Spleen (tissue), 11 donors: ENCODE data around the gene CHD1. TPM values are rescaled to one million over a fixed set of nuclear protein-coding genes. Genes with fewer than 3 reads are reported as not detected.

Experiments
- DNase-seq: peaks from one replicate; pipeline ENCODE4 v3.0.0-alpha.2; 2020
- H3K27ac ChIP-seq, 8 donors: fragments of 200-600 bp; sonication (generic) in 7 of 8; 1 replicate in 4 of 8; 2 replicates in 4 of 8; pipeline versions ENCODE4 v1.5.0 to v1.8.0; 2016 to 2021; ENCODE audit warnings: inconsistent platforms in 4 of 8, mild to moderate bottlenecking in 4 of 8, moderate library complexity in 1 of 8
- H3K27me3 ChIP-seq, 7 donors: fragments of 200-600 bp; sonication (generic) in 6 of 7; replicated peaks in 1 of 7; 1 replicate in 4 of 7; 2 replicates in 3 of 7; pipeline versions ENCODE4 v1.5.0 to v1.8.0; 2016 to 2021; ENCODE audit warnings: inconsistent platforms in 3 of 7, mild to moderate bottlenecking in 1 of 7
- H3K36me3 ChIP-seq, 6 donors: fragments of 200-600 bp; sonication (generic) in 5 of 6; 1 replicate in 4 of 6; 2 replicates in 2 of 6; pipeline versions ENCODE4 v1.5.0 to v1.8.0; 2016 to 2021; ENCODE audit warnings: inconsistent platforms in 2 of 6
- H3K4me1 ChIP-seq, 6 donors: fragments of 200-600 bp; sonication (generic) in 5 of 6; 1 replicate in 3 of 6; 2 replicates in 3 of 6; pipeline versions ENCODE4 v1.5.0 to v1.8.0; 2016 to 2021; ENCODE audit warnings: inconsistent platforms in 3 of 6
- H3K4me3 ChIP-seq, 8 donors: fragments of 200-600 bp; sonication (generic) in 7 of 8; 1 replicate in 4 of 8; 2 replicates in 4 of 8; pipeline versions ENCODE4 v1.5.0 to v1.8.0; 2016 to 2021; ENCODE audit warnings: inconsistent platforms in 4 of 8, mild to moderate bottlenecking in 4 of 8, moderate library complexity in 2 of 8
- H3K9me3 ChIP-seq, 8 donors: fragments of 200-600 bp; sonication (generic) in 7 of 8; 1 replicate in 4 of 8; 2 replicates in 4 of 8; pipeline versions ENCODE4 v1.5.0 to v1.8.0; 2016 to 2021; ENCODE audit warnings: inconsistent platforms in 4 of 8
- POLR2A ChIP-seq, 3 donors: fragments of 450-650 bp; IDR thresholded peaks; one replicate each; pipeline ENCODE4 v1.5.1; 2017; ENCODE audit warnings: antibody characterized with exemption in 3 of 3, mild to moderate bottlenecking in 1 of 3
- POLR2AphosphoS5 ChIP-seq, 3 donors: sonication (generic); formaldehyde crosslinking; IDR thresholded peaks; one replicate each; pipeline ENCODE4 v1.5.1; 2017; ENCODE audit warnings: antibody characterized with exemption in 3 of 3
- WGBS, 5 donors: extraction: QIAGEN DNeasy Blood & Tissue Kit in 3 of 5; methylation state at CpG; one replicate each; pipeline versions ENCODE4 v1.1.5 to v1.1.7; 2013 to 2018; 5-methylcytosine and 5-hydroxymethylcytosine counted together
- intact Hi-C: fragments of 100-400 bp; cut with DNase I; formaldehyde crosslinking; loops from one replicate; pipeline ENCODE4 v1.15.0; 2023; ENCODE audit warnings: low total_unique reads
- polyA plus RNA-seq, 3 donors: library from polyadenylated mRNA; stranded (reverse); fragments of 200-250 nt; gene quantifications; one replicate each; pipeline ENCODE4 v1.2.1, GENCODE V29; 2013
- total RNA-seq, 7 donors: library from RNA; depleted of rRNA in 3 of 7; stranded (reverse); fragments of >200 nt in 3 of 7; fragmentation: NEBNext Ultra II Directional in 4 of 7; extraction: Animal tissue kit (Norgen Biotek cat#: 25700) in 4 of 7; gene quantifications; one replicate each; pipeline versions ENCODE4 v1.1.0 to v1.2.1, GENCODE V29; 2016 to 2021
- TF ChIP-seq, protein P1 (sequence below), 11 experiments: fragments of 200-600 bp in 7 of 11; fragments of 450-650 bp in 4 of 11; sonication (generic) in 4 of 11; IDR thresholded peaks in 8 of 11; conservative IDR thresholded peaks in 3 of 11; 1 replicate in 7 of 11; 2 replicates in 4 of 11; pipeline versions ENCODE4 v1.4.0 to v1.8.0; 2016 to 2021; ENCODE audit warnings: antibody characterized with exemption in 11 of 11, inconsistent platforms in 4 of 11, mild to moderate bottlenecking in 1 of 11
- donor health status: healthy with polysubstance abuse.
- donor health status: DM: no; HTN: no; CAD: no; lungs with moderate emphysema.
- donor health status: DM: no; HTN: no; CAD: no.
- donor health status: Bipolar disorder and iron deficiency.
- donor health status: healthy.
- donor health status: DM: no; HTN: no; CAD: no.
- donor health status: DM: yes; HTN: yes; CAD: no.

Gene CHD1
- total and polyA plus RNA-seq, 10 donors: 17.3 to 118 (median 66.1) TPM

DNA sequence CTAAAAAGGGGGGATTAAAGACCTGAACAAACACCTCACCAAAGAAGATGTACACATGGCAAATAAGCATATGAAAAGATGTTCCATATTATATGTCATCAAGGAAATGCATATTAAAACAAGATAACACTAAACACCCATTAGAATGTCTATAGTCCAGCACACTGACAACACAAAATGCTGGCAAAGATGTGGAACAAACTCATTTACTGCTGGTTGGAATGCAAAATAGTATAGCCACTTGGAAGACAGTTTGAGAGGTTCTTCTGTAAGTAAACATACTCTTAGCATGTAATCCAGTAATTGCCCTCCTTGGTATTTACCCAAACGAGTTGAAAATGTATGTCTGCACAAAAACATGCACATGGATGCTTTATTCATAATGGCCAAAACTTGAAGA, 81.8 kb downstream of the CHD1 start:
- H3K4me1 ChIP-seq: no peaks in the 10 kb centered on the region
- no peak overlapping the region for H3K27ac ChIP-seq
- intact Hi-C loops: no loop called here
- H3K4me3 ChIP-seq: no peak overlapping the region
- no peaks in the 10 kb centered on the region for H3K36me3 ChIP-seq
- H3K9me3 ChIP-seq: peaks cover 0 to 19% (median 17%) of the 10 kb centered on the region in 8 donors
- WGBS, 5 donors: 44 to 67% (median 54%) methylated on average over 1 of the region's 1 CpG
- H3K27me3 ChIP-seq: no peaks in the 10 kb centered on the region
- TF ChIP-seq POLR2A (IDR thresholded peaks at IDR 0.05) (no peak), POLR2AphosphoS5 (IDR thresholded peaks at IDR 0.05) (no peak)
- TF ChIP-seq, protein P1, sequence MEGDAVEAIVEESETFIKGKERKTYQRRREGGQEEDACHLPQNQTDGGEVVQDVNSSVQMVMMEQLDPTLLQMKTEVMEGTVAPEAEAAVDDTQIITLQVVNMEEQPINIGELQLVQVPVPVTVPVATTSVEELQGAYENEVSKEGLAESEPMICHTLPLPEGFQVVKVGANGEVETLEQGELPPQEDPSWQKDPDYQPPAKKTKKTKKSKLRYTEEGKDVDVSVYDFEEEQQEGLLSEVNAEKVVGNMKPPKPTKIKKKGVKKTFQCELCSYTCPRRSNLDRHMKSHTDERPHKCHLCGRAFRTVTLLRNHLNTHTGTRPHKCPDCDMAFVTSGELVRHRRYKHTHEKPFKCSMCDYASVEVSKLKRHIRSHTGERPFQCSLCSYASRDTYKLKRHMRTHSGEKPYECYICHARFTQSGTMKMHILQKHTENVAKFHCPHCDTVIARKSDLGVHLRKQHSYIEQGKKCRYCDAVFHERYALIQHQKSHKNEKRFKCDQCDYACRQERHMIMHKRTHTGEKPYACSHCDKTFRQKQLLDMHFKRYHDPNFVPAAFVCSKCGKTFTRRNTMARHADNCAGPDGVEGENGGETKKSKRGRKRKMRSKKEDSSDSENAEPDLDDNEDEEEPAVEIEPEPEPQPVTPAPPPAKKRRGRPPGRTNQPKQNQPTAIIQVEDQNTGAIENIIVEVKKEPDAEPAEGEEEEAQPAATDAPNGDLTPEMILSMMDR (IDR thresholded peaks at IDR 0.05 in 8 of 11, conservative IDR thresholded peaks at IDR 0.05 in 3 of 11): no peak
- no peak for DNase-seq

DNA sequence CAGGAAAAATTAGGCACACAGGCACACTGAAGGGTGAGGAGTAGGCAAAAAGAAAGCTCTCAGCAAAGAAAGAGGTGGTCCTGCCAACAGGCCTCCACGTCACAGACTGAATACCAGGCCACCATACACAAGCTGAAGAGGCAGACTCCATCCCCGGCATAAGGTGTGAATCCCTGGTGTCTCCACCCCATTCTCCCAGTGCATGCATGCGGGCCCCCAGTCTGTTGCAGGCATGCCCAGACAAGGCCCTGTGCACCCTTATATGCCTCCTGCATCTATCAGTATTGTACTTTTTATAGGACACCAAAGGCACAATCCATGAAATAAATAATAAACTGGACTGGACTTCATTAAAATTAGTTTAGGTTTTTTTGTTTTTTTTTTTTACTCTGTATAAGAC, 82.3 kb downstream of the CHD1 start:
- H3K27ac ChIP-seq: no peak overlapping the region
- DNase-seq: peak; percentile 32
- TF ChIP-seq, protein P1 (IDR thresholded peaks at IDR 0.05 in 8 of 11, conservative IDR thresholded peaks at IDR 0.05 in 3 of 11): no peak
- no peak for TF ChIP-seq POLR2A (IDR thresholded peaks at IDR 0.05)
- no peak for TF ChIP-seq POLR2AphosphoS5 (IDR thresholded peaks at IDR 0.05)
- no peaks in the 10 kb centered on the region for H3K27me3 ChIP-seq
- H3K4me1 ChIP-seq: no peaks in the 10 kb centered on the region
- H3K9me3 ChIP-seq: peaks cover 0 to 19% (median 17%) of the 10 kb centered on the region in 8 donors
- no peak overlapping the region for H3K4me3 ChIP-seq
- 94 to 98% (median 94%) methylated on average over 3 of the region's 3 CpGs for WGBS, 5 donors
- no peaks in the 10 kb centered on the region for H3K36me3 ChIP-seq
- intact Hi-C loops: no loop called here

DNA sequence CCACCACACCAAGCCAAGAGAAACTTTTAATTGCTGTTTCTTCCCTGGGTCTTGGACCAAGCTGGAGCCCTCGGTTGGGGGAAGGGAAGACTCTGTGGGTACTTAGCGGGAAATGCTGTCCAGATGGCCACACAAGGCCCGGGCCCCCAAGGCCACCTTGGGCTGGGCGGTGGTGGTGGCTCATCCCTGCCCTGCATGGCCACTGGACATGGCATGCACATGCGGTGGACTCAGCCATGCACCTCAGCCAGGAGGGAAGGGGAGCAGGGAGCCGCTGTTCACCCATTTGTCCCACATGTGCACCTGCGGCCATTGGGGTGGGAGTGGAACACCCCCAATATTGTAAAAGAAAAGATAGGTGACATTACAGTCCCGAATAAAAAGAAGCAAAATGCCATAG, 82.9 kb downstream of the CHD1 start:
- DNase-seq: peak; percentile 40
- Histone ChIP-seq H3K27ac (no peak overlapping the region), H3K9me3 (peaks cover 0 to 19% (median 17%) of the 10 kb centered on the region in 8 donors), H3K4me1 (no peaks in the 10 kb centered on the region), H3K27me3 (no peaks in the 10 kb centered on the region), H3K36me3 (no peaks in the 10 kb centered on the region), H3K4me3 (no peak overlapping the region)
- WGBS, 5 donors: 94 to 99% (median 96%) methylated on average over 5 to 8 of the region's 8 CpGs
- TF ChIP-seq POLR2A (IDR thresholded peaks at IDR 0.05): no peak
- TF ChIP-seq, protein P1 (IDR thresholded peaks at IDR 0.05 in 8 of 11, conservative IDR thresholded peaks at IDR 0.05 in 3 of 11): no peak
- TF ChIP-seq POLR2AphosphoS5 (IDR thresholded peaks at IDR 0.05): peak in 1 of 3 donors; percentile 41
- intact Hi-C loops: no loop called here

DNA sequence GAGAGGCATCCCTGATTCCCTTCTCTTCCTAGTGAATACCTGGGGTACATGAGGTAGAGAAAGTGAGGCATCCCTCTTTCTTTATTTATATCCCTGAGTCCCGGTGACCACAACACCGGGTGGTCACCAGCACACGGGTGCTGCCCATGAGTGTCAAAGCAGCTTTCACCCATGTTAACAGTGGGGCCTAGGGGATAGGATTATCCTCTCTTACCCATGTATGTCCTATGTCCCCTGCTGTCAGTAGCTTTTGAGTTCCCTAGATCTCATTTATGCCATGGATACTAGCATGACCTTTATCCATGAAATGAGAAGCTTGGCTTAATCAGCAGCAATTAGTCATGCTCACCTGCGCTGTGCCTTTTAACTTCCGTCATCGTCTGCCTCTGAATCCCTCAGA, 83.9 kb downstream of the CHD1 start:
- no peak for DNase-seq
- H3K27ac ChIP-seq: no peak overlapping the region
- intact Hi-C loops: no loop called here
- WGBS, 5 donors: 86 to 98% (median 95%) methylated on average over 6 of the region's 6 CpGs
- H3K9me3 ChIP-seq: peaks cover 0 to 19% (median 17%) of the 10 kb centered on the region in 8 donors
- no peak overlapping the region for H3K4me3 ChIP-seq
- H3K4me1 ChIP-seq: no peaks in the 10 kb centered on the region
- no peaks in the 10 kb centered on the region for H3K27me3 ChIP-seq
- no peaks in the 10 kb centered on the region for H3K36me3 ChIP-seq
- no peak for TF ChIP-seq POLR2AphosphoS5 (IDR thresholded peaks at IDR 0.05)
- TF ChIP-seq POLR2A (IDR thresholded peaks at IDR 0.05): no peak
- TF ChIP-seq, protein P1 (IDR thresholded peaks at IDR 0.05 in 8 of 11, conservative IDR thresholded peaks at IDR 0.05 in 3 of 11): no peak
